ENCODE data around the gene EPS8.

EPS8 gene

DNA sequence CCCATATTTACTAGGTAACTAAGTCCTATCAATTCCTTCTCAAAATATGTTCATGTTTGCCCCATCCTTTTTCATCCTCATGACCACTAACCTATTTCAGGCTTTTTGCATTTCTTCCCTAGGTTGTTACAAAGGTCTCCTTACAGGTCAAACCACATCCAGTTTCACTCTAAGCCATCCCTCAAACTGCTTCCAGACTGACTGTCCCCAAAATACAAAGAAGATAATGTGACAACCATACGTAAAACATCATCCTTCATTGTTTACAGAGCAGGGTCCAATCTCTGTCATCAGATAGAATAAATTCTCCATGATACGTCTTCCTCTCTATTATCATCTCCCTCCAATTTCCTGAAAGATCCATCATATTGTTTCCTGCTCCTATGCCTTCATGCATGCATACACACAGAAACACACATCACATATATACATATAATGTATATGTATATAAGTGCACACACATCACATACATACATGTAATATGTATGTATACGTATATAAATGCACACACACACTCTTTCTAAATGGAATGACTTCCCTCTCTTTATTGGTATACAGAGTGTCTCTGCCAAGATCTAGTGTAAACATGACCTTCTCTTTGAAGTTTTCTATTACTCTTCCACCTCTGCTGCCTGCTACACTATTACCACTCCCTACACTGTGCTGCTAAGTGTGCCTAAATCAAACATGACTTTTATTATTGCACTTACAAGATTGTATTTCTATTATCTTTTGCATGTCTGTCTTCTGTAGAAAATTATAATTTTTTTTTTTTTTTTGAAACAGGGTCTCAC is 30.7 kb upstream of the EPS8 start:
- Histone ChIP-seq H3K27ac (ENCODE audit: low read length) (no peak overlapping the region), H3K9ac (ENCODE audit: low read depth, low read length) (no peak overlapping the region), H3K4me1 (ENCODE audit: insufficient read depth, low read length) (no peaks in the 10 kb centered on the region), H3K4me2 (ENCODE audit: insufficient read depth, low read length) (no peak overlapping the region), H2AFZ (ENCODE audit: low read depth, low read length) (no peak overlapping the region), H3K4me3 (ENCODE audit: low read depth in 1 of 2, low read length in 2 of 2) (no peak overlapping the region), H4K20me1 (ENCODE audit: insufficient read depth, low read length) (no peaks in the 10 kb centered on the region), H3K27me3 (ENCODE audit: insufficient read depth, low read length, poor library complexity) (no peaks in the 10 kb centered on the region), H3K79me2 (ENCODE audit: insufficient read depth, low read length) (no peaks in the 10 kb centered on the region), H3K9me3 (ENCODE audit: insufficient read depth, low read length, severe bottlenecking) (no peaks in the 10 kb centered on the region), H3K36me3 (ENCODE audit: insufficient read depth, low read length) (no peaks in the 10 kb centered on the region)
- ATAC-seq (ENCODE audit: insufficient read depth, low read depth) (no peak), DNase-seq (no peak)
- TF ChIP-seq EZH2 (IDR thresholded peaks at IDR 0.05; ENCODE audit: borderline replicate concordance, low read depth, low read length, severe bottlenecking) (no peak), CTCF (IDR thresholded peaks at IDR 0.05; ENCODE audit: borderline replicate concordance, extremely low read depth, low read length, poor library complexity, severe bottlenecking) (no peak)

- no peak for ATAC-seq (ENCODE audit: insufficient read depth, low read depth)
- Histone ChIP-seq H3K9me3 (ENCODE audit: insufficient read depth, low read length, severe bottlenecking) (no peaks in the 10 kb centered on the region), H3K79me2 (ENCODE audit: insufficient read depth, low read length) (no peaks in the 10 kb centered on the region), H3K4me2 (ENCODE audit: insufficient read depth, low read length) (no peak overlapping the region), H2AFZ (ENCODE audit: low read depth, low read length) (no peak overlapping the region), H3K36me3 (ENCODE audit: insufficient read depth, low read length) (no peaks in the 10 kb centered on the region), H3K9ac (ENCODE audit: low read depth, low read length) (no peak overlapping the region), H3K4me1 (ENCODE audit: insufficient read depth, low read length) (no peaks in the 10 kb centered on the region), H4K20me1 (ENCODE audit: insufficient read depth, low read length) (no peaks in the 10 kb centered on the region), H3K27ac (ENCODE audit: low read length) (no peak overlapping the region), H3K27me3 (ENCODE audit: insufficient read depth, low read length, poor library complexity) (no peaks in the 10 kb centered on the region), H3K4me3 (ENCODE audit: low read depth in 1 of 2, low read length in 2 of 2) (no peak overlapping the region)
- TF ChIP-seq CTCF (IDR thresholded peaks at IDR 0.05; ENCODE audit: borderline replicate concordance, extremely low read depth, low read length, poor library complexity, severe bottlenecking) (no peak), EZH2 (IDR thresholded peaks at IDR 0.05; ENCODE audit: borderline replicate concordance, low read depth, low read length, severe bottlenecking) (no peak)
- DNase-seq = no peak
These were observed 29.2 kb upstream of the EPS8 start for GRCh38 chr12:15818418-15818817.

- Histone ChIP-seq H3K4me3 (ENCODE audit: low read depth in 1 of 2, low read length in 2 of 2) (no peak overlapping the region), H3K4me1 (ENCODE audit: insufficient read depth, low read length) (no peaks in the 10 kb centered on the region), H3K27me3 (ENCODE audit: insufficient read depth, low read length, poor library complexity) (no peaks in the 10 kb centered on the region), H3K9ac (ENCODE audit: low read depth, low read length) (no peak overlapping the region), H3K27ac (ENCODE audit: low read length) (no peak overlapping the region), H3K36me3 (ENCODE audit: insufficient read depth, low read length) (no peaks in the 10 kb centered on the region), H3K4me2 (ENCODE audit: insufficient read depth, low read length) (no peak overlapping the region), H3K79me2 (ENCODE audit: insufficient read depth, low read length) (no peaks in the 10 kb centered on the region), H3K9me3 (ENCODE audit: insufficient read depth, low read length, severe bottlenecking) (no peaks in the 10 kb centered on the region), H4K20me1 (ENCODE audit: insufficient read depth, low read length) (no peaks in the 10 kb centered on the region), H2AFZ (ENCODE audit: low read depth, low read length) (no peak overlapping the region)
- DNase-seq = no peak
- no peak for ATAC-seq (ENCODE audit: insufficient read depth, low read depth)
- TF ChIP-seq CTCF (IDR thresholded peaks at IDR 0.05; ENCODE audit: borderline replicate concordance, extremely low read depth, low read length, poor library complexity, severe bottlenecking) (no peak), EZH2 (IDR thresholded peaks at IDR 0.05; ENCODE audit: borderline replicate concordance, low read depth, low read length, severe bottlenecking) (no peak)
These were observed 26.5 kb upstream of the EPS8 start for GRCh38 chr12:15815730-15816129.

All from DND-41 (cell line).